Measurements from ENCODE around the gene CLCN5. TPM values are rescaled to one million over a fixed set of nuclear protein-coding genes. Genes with fewer than 3 reads are reported as not detected.

CLCN5 gene
- total and polyA plus RNA-seq, 8 donors, result 1.5 to 5.3 (median 2.5) TPM

GRCh38 chrX:50072110-50072509 lies 149.7 kb downstream of the CLCN5 start:
- WGBS, 2 donors, result 95 to 97% methylated on average over 1 of the region's 1 CpG

DNA sequence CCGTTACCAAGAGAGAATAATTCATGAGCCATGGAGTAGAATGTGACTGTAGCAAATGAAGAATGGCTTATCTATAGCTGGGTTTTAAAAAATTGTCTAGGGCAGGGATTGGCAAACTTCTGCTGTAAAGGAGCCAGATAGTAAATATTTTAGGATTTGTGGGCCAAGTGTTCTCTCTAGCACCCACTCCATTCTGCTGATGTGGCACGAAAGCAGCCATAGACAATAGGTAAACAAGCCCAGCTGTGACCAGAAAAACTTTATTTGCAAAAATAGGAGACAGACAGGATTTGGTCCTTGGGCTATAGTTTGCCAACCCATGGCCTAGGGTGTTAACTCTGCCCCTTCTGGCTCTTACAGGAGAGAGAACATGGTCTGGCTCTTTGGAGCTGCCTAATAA lies 151.2 kb downstream of the CLCN5 start:
- Histone ChIP-seq H3K27ac (no peak overlapping the region), H3K36me3 (no peaks in the 10 kb centered on the region), H3K4me3 (no peak overlapping the region), H3K4me1 (no peaks in the 10 kb centered on the region), H3K9me3 (no peaks in the 10 kb centered on the region), H3K27me3 (peaks cover 0 to 5% (median 0%) of the 10 kb centered on the region in 4 donors)
- ATAC-seq, result no peak
- FAIRE-seq, result no peak
- intact Hi-C loops (cut with DNase I), result loop anchor here in 1 of 3 donors (10.0 kb wide), 1 partner anchor 159 kb away; no protein-coding TSS in a partner anchor
- TF ChIP-seq CTCF (IDR thresholded peaks at IDR 0.05), result no peak
- 51 to 78% methylated on average over 2 of the region's 2 CpGs for WGBS, 2 donors
- no peak for DNase-seq

More at GRCh38 chrX:50072110-50072509, 149.7 kb downstream of the CLCN5 start:
- H3K9me3 ChIP-seq, result no peaks in the 10 kb centered on the region
- FAIRE-seq, result no peak
- no peaks in the 10 kb centered on the region for H3K36me3 ChIP-seq
- no peak overlapping the region for H3K27ac ChIP-seq
- H3K27me3 ChIP-seq, result peaks cover 0 to 5% (median 0%) of the 10 kb centered on the region in 4 donors
- no peak overlapping the region for H3K4me3 ChIP-seq
- no peak for TF ChIP-seq CTCF (IDR thresholded peaks at IDR 0.05)
- intact Hi-C loops (cut with DNase I), result loop anchor here in 1 of 3 donors (10.0 kb wide), 1 partner anchor 157 kb away; no protein-coding TSS in a partner anchor
- H3K4me1 ChIP-seq, result no peaks in the 10 kb centered on the region
- DNase-seq, result no peak
- no peak for ATAC-seq

DNA sequence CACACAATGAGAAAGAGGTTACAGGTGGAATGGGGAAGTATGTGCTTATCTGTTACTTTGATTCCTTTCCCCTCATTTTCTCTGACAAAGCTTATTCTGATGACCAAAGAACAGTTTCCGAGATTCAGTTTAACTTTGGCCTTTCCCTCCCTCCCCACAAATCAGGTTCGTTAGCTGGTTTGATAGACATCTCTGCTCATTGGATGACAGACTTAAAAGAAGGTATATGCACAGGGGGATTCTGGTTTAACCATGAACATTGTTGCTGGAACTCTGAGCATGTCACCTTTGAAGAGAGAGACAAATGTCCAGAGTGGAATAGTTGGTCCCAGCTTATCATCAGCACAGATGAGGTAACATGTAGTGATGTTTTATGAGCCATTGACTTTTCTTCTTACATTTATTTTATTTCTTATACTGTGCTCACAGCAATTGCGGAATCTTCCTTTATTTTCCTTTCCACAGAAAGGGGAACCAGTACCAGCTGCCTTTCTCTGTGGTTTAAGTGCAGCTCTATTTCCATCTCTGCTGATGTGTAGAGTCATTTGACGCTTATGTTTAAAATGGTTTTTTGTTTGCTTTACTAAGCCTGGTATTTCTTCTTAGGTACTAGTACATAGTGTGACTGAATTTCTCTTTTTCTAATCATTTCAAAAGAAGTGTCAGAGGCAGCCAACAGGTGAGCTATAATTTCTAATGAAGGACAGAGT lies 153.4 kb downstream of the CLCN5 start:
- Histone ChIP-seq H3K27ac (no peak overlapping the region), H3K4me3 (no peak overlapping the region), H3K4me1 (no peaks in the 10 kb centered on the region), H3K9me3 (no peaks in the 10 kb centered on the region), H3K36me3 (no peaks in the 10 kb centered on the region), H3K27me3 (peaks cover 0 to 5% (median 0%) of the 10 kb centered on the region in 4 donors)
- intact Hi-C loops (cut with DNase I), result loop anchor here in 1 of 3 donors (10.0 kb wide), 1 partner anchor 161 kb away; no protein-coding TSS in a partner anchor
- TF ChIP-seq CTCF (IDR thresholded peaks at IDR 0.05), result no peak
- ATAC-seq (peak in 1 of 4 donors; percentile 18), FAIRE-seq (no peak), DNase-seq (no peak)
- 73 to 89% methylated on average over 4 of the region's 4 CpGs for WGBS, 2 donors

DNA sequence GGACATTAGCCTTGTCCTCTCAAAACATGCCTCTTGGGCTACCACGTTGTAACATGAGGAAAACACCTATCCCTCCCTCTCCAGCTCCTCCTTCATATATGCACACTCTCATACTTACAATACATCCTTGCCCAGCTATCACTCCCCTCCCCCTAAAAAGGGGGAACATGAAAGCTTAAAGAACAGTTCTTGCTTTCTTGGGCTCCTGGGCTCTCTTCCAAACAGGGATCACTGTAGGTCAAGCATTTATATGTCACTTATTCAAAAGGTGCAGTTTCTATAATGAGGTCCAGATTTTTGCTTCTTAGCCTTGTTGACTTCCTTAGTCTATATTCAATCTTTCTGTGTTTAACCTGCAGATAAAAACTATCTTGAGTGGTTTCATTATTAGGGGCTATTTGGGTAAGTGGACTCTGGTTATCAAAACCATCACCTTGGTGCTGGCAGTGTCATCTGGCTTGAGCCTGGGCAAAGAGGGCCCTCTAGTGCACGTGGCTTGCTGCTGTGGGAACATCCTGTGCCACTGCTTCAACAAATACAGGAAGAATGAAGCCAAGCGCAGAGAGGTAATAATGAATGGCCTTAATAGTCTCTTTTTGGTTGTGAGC lies 159.0 kb downstream of the CLCN5 start:
- Histone ChIP-seq H3K4me1 (no peaks in the 10 kb centered on the region), H3K27me3 (no peaks in the 10 kb centered on the region), H3K36me3 (no peaks in the 10 kb centered on the region), H3K4me3 (no peak overlapping the region), H3K27ac (no peak overlapping the region), H3K9me3 (no peaks in the 10 kb centered on the region)
- ATAC-seq (peak in 3 of 4 donors; percentile 77 to 85 (median 83)), FAIRE-seq (peak; percentile 68), DNase-seq (peak in 1 of 6 donors; percentile 20)
- intact Hi-C loops (cut with DNase I), result no loop called here
- TF ChIP-seq CTCF (IDR thresholded peaks at IDR 0.05), result no peak
- WGBS, 2 donors, result 27 to 30% methylated on average over 3 of the region's 3 CpGs

GRCh38 chrX:50082741-50083140 lies 160.3 kb downstream of the CLCN5 start:
- H3K36me3 ChIP-seq, result no peaks in the 10 kb centered on the region
- no peaks in the 10 kb centered on the region for H3K4me1 ChIP-seq
- no peak overlapping the region for H3K4me3 ChIP-seq
- DNase-seq (no peak), FAIRE-seq (peak; percentile 54), ATAC-seq (no peak)
- no peaks in the 10 kb centered on the region for H3K9me3 ChIP-seq
- intact Hi-C loops (cut with DNase I), result no loop called here
- no peaks in the 10 kb centered on the region for H3K27me3 ChIP-seq
- no peak overlapping the region for H3K27ac ChIP-seq
- WGBS, 2 donors, result 63 to 90% methylated on average over 2 of the region's 2 CpGs
- no peak for TF ChIP-seq CTCF (IDR thresholded peaks at IDR 0.05)
